ENCODE measurements around the gene MOB3A. TPM values are rescaled to one million over a fixed set of nuclear protein-coding genes. Genes with fewer than 3 reads are reported as not detected.

The MOB3A gene
- total RNA-seq, 1 donor from 2014 or later, result 45.5 TPM

GRCh38 chr19:2114218-2114617 is 18.1 kb upstream of the MOB3A start:
- H3K36me3 Mint-ChIP-seq (ENCODE audit: low read depth), result peaks cover 35% of the 10 kb centered on the region

GRCh38 chr19:2113439-2114211 is 17.5 kb upstream of the MOB3A start:
- peak; percentile 68 for DNase-seq (ENCODE audit: low spot score)
- no peaks in the 10 kb centered on the region for H3K9me3 Mint-ChIP-seq (ENCODE audit: low read depth)
- no peak for TF ChIP-seq CTCF (IDR thresholded peaks at IDR 0.05)
- H3K27ac Mint-ChIP-seq (ENCODE audit: unreplicated experiment), result peak overlapping the region; percentile 87
- no peak overlapping the region for H3K4me3 Mint-ChIP-seq (ENCODE audit: unreplicated experiment)
- no peaks in the 10 kb centered on the region for H3K27me3 Mint-ChIP-seq (ENCODE audit: low read depth)
- peaks cover 16% of the 10 kb centered on the region for H3K4me1 Mint-ChIP-seq (ENCODE audit: low read depth)
- peaks cover 36% of the 10 kb centered on the region for H3K36me3 Mint-ChIP-seq (ENCODE audit: low read depth)

More at GRCh38 chr19:2114218-2114617, 18.1 kb upstream of the MOB3A start:
- no peaks in the 10 kb centered on the region for H3K9me3 Mint-ChIP-seq (ENCODE audit: low read depth)
- H3K4me1 Mint-ChIP-seq (ENCODE audit: low read depth), result peaks cover 16% of the 10 kb centered on the region
- no peaks in the 10 kb centered on the region for H3K27me3 Mint-ChIP-seq (ENCODE audit: low read depth)
- no peak for TF ChIP-seq CTCF (IDR thresholded peaks at IDR 0.05)
- H3K27ac Mint-ChIP-seq (ENCODE audit: unreplicated experiment), result peak overlapping the region; percentile 87
- H3K4me3 Mint-ChIP-seq (ENCODE audit: unreplicated experiment), result no peak overlapping the region
- DNase-seq (ENCODE audit: low spot score), result peak; percentile 61

- Mint-ChIP-seq H3K9me3 (ENCODE audit: low read depth) (no peaks in the 10 kb centered on the region), H3K4me1 (ENCODE audit: low read depth) (peaks cover 16% of the 10 kb centered on the region), H3K4me3 (ENCODE audit: unreplicated experiment) (no peak overlapping the region), H3K27ac (ENCODE audit: unreplicated experiment) (no peak overlapping the region), H3K36me3 (ENCODE audit: low read depth) (peaks cover 35% of the 10 kb centered on the region), H3K27me3 (ENCODE audit: low read depth) (no peaks in the 10 kb centered on the region)
- DNase-seq (ENCODE audit: low spot score), result no peak
- no peak for TF ChIP-seq CTCF (IDR thresholded peaks at IDR 0.05)
Observed at GRCh38 chr19:2112516-2113320, 16.6 kb upstream of the MOB3A start.

- Mint-ChIP-seq H3K36me3 (ENCODE audit: low read depth) (peaks cover 37% of the 10 kb centered on the region), H3K4me1 (ENCODE audit: low read depth) (peaks cover 16% of the 10 kb centered on the region), H3K9me3 (ENCODE audit: low read depth) (no peaks in the 10 kb centered on the region), H3K27ac (ENCODE audit: unreplicated experiment) (no peak overlapping the region), H3K27me3 (ENCODE audit: low read depth) (no peaks in the 10 kb centered on the region), H3K4me3 (ENCODE audit: unreplicated experiment) (no peak overlapping the region)
- DNase-seq (ENCODE audit: low spot score), result peak; percentile 89
- no peak for TF ChIP-seq CTCF (IDR thresholded peaks at IDR 0.05)
Observed at GRCh38 chr19:2111886-2112285, 15.8 kb upstream of the MOB3A start.

GRCh38 chr19:2111425-2111824 is 15.3 kb upstream of the MOB3A start:
- TF ChIP-seq CTCF (IDR thresholded peaks at IDR 0.05), result no peak
- Mint-ChIP-seq H3K27ac (ENCODE audit: unreplicated experiment) (no peak overlapping the region), H3K4me1 (ENCODE audit: low read depth) (peaks cover 16% of the 10 kb centered on the region), H3K27me3 (ENCODE audit: low read depth) (no peaks in the 10 kb centered on the region), H3K9me3 (ENCODE audit: low read depth) (no peaks in the 10 kb centered on the region), H3K4me3 (ENCODE audit: unreplicated experiment) (no peak overlapping the region), H3K36me3 (ENCODE audit: low read depth) (peaks cover 40% of the 10 kb centered on the region)
- DNase-seq (ENCODE audit: low spot score), result peak; percentile 89
